ENCODE data around the gene CUX1.
"Not testable (repeated sequence)": the region's sequence is repeated elsewhere in the genome, so short reads cannot be mapped to it uniquely, and the experiment has no call there.

GRCh38 chr7:101921546-101922489 lies 104.4 kb downstream of the CUX1 start:
- not testable (repeated sequence) for TF ChIP-seq ATF3 (CRISPR knock-in tag; conservative IDR thresholded peaks at IDR 0.05); CBFB (CRISPR knock-in tag; IDR thresholded peaks at IDR 0.05; ENCODE audit: low read depth); CTCF (IDR thresholded peaks at IDR 0.05); HMGXB4 (CRISPR knock-in tag; IDR thresholded peaks at IDR 0.05)
